EH (cell line): Measurements from ENCODE around the gene EPHX1.
A peak's percentile ranks its signal among the peaks of the same experiment; 100 is the strongest.
"Not testable (repeated sequence)": the region's sequence is repeated elsewhere in the genome, so short reads cannot be mapped to it uniquely, and the experiment has no call there.

Source experiments
- DNase-seq: peaks from one replicate; pipeline ENCODE4 v3.0.0-alpha.2; 2015; ENCODE audit warnings: low read depth

EPHX1 gene

GRCh38 chr1:225777583-225778336 is 32.2 kb upstream of the EPHX1 start, which contains the start of gene SRP9:
Gene SRP9, plus strand, starts transcription at chr1:225777826. Its CDS starts 115 bp downstream, at chr1:225777941.
- peak; percentile 98 for DNase-seq

- DNase-seq = no peak
These were observed 31.6 kb upstream of the EPHX1 start for GRCh38 chr1:225778337-225778669.

GRCh38 chr1:225779165-225779564 is 30.8 kb upstream of the EPHX1 start:
- DNase-seq = not testable (repeated sequence)

- no peak for DNase-seq
These were observed 29.8 kb upstream of the EPHX1 start for GRCh38 chr1:225780134-225780533.

- no peak for DNase-seq
These were observed 29.3 kb upstream of the EPHX1 start for GRCh38 chr1:225780630-225781029.

- DNase-seq = not testable (repeated sequence)
These were observed 20.8 kb upstream of the EPHX1 start for GRCh38 chr1:225789142-225789541.

- DNase-seq = no peak
These were observed 15.0 kb upstream of the EPHX1 start for GRCh38 chr1:225794954-225795353.

GRCh38 chr1:225796097-225796496 is 13.8 kb upstream of the EPHX1 start:
- not testable (repeated sequence) for DNase-seq

GRCh38 chr1:225801146-225801545 is 8.8 kb upstream of the EPHX1 start:
- not testable (repeated sequence) for DNase-seq

GRCh38 chr1:225806249-225806648 is 3.7 kb upstream of the EPHX1 start:
- DNase-seq = no peak

GRCh38 chr1:225806736-225807135 is 3.2 kb upstream of the EPHX1 start:
- not testable (repeated sequence) for DNase-seq

- no peak for DNase-seq
These were observed 1.8 kb upstream of the EPHX1 start for GRCh38 chr1:225808136-225808535.

GRCh38 chr1:225810579-225811538 is 935 bp downstream of the EPHX1 start:
- DNase-seq = peak; percentile 14

GRCh38 chr1:225811622-225812487 is 1.9 kb downstream of the EPHX1 start:
- DNase-seq = peak; percentile 6

- DNase-seq = peak; percentile 20
These were observed 2.7 kb downstream of the EPHX1 start for GRCh38 chr1:225812488-225813213.

- DNase-seq = peak; percentile 17
These were observed 3.5 kb downstream of the EPHX1 start for GRCh38 chr1:225813214-225813964.

- DNase-seq = no peak
These were observed 4.5 kb downstream of the EPHX1 start for GRCh38 chr1:225814381-225814780.

GRCh38 chr1:225815090-225815489 is 5.2 kb downstream of the EPHX1 start:
- not testable (repeated sequence) for DNase-seq

- DNase-seq = no peak
These were observed 5.7 kb downstream of the EPHX1 start for GRCh38 chr1:225815526-225816178.
